Measurements from ENCODE around the gene RUBCNL.

GRCh38 chr13:46313024-46313423 lies 74.0 kb downstream of the RUBCNL start:
- TF ChIP-seq, protein P1, sequence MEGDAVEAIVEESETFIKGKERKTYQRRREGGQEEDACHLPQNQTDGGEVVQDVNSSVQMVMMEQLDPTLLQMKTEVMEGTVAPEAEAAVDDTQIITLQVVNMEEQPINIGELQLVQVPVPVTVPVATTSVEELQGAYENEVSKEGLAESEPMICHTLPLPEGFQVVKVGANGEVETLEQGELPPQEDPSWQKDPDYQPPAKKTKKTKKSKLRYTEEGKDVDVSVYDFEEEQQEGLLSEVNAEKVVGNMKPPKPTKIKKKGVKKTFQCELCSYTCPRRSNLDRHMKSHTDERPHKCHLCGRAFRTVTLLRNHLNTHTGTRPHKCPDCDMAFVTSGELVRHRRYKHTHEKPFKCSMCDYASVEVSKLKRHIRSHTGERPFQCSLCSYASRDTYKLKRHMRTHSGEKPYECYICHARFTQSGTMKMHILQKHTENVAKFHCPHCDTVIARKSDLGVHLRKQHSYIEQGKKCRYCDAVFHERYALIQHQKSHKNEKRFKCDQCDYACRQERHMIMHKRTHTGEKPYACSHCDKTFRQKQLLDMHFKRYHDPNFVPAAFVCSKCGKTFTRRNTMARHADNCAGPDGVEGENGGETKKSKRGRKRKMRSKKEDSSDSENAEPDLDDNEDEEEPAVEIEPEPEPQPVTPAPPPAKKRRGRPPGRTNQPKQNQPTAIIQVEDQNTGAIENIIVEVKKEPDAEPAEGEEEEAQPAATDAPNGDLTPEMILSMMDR (IDR thresholded peaks at IDR 0.05): no peak
- TF ChIP-seq POLR2A (IDR thresholded peaks at IDR 0.05): no peak
